CD14-positive monocyte (primary cell): ENCODE results near the gene SLIT1. TPM values are rescaled to one million over a fixed set of nuclear protein-coding genes. Genes with fewer than 3 reads are reported as not detected.

Experiments used
- DNase-seq, 3 donors: peaks; one replicate each; pipeline ENCODE4 v3.0.0-alpha.2; 2011 to 2022
- H2AFZ ChIP-seq: 2 replicates; pipeline ENCODE4 v1.6.0; 2012; ENCODE audit warnings: mild to moderate bottlenecking, low read depth, low read length, inconsistent platforms; ENCODE audit not compliant: insufficient read depth, poor library complexity, severe bottlenecking
- H3K27ac ChIP-seq, 2 donors: 1 replicate in 1 of 2; 2 replicates in 1 of 2; pipeline ENCODE4 v1.5.1; 2012 to 2013; ENCODE audit warnings: low read length in 2 of 2, control low read depth in 1 of 2, inconsistent platforms in 1 of 2, low read depth in 1 of 2, mild to moderate bottlenecking in 1 of 2
- H3K27me3 ChIP-seq, 2 donors: one replicate each; pipeline versions ENCODE4 v1.6.0 to v1.6.1; 2011 to 2013; ENCODE audit warnings: low read length in 2 of 2; ENCODE audit not compliant: control insufficient read depth in 2 of 2, insufficient read depth in 2 of 2
- H3K36me3 ChIP-seq, 2 donors: replicated peaks in 1 of 2; 1 replicate in 1 of 2; 2 replicates in 1 of 2; pipeline versions ENCODE4 v1.5.1 to v1.6.1; 2012 to 2013; ENCODE audit warnings: low read length in 2 of 2, control low read depth in 1 of 2, inconsistent platforms in 1 of 2, mild to moderate bottlenecking in 1 of 2; ENCODE audit not compliant: insufficient read depth in 2 of 2, control insufficient read depth in 1 of 2
- H3K4me1 ChIP-seq, 2 donors: 1 replicate in 1 of 2; 2 replicates in 1 of 2; pipeline versions ENCODE4 v1.5.1 to v1.6.1; 2012 to 2013; ENCODE audit warnings: low read length in 2 of 2, control low read depth in 1 of 2, inconsistent platforms in 1 of 2, mild to moderate bottlenecking in 1 of 2, moderate library complexity in 1 of 2; ENCODE audit not compliant: insufficient read depth in 2 of 2, control insufficient read depth in 1 of 2
- H3K4me2 ChIP-seq: replicated peaks from 2 replicates; pipeline ENCODE3; 2012; ENCODE audit warnings: low read length, moderate library complexity, mild to moderate bottlenecking; ENCODE audit not compliant: poor library complexity, severe bottlenecking; ENCODE audit errors: extremely low read depth
- H3K4me3 ChIP-seq, 3 experiments: fragments of 200-600 bp in 1 of 3; sonication (generic) in 1 of 3; replicated peaks in 1 of 3; 1 replicate in 2 of 3; 2 replicates in 1 of 3; pipeline ENCODE4 v1.5.1; 2011 to 2013; ENCODE audit warnings: low read length in 3 of 3, mild to moderate bottlenecking in 3 of 3, control low read depth in 2 of 3, low read depth in 2 of 3, inconsistent platforms in 1 of 3, moderate library complexity in 1 of 3
- H3K79me2 ChIP-seq: 2 replicates; pipeline ENCODE4 v1.6.0; 2012; ENCODE audit warnings: mild to moderate bottlenecking, control low read depth, inconsistent platforms, low read length, moderate library complexity; ENCODE audit not compliant: insufficient read depth
- H3K9ac ChIP-seq: 2 replicates; pipeline ENCODE4 v1.6.0; 2017; ENCODE audit warnings: low read length, mild to moderate bottlenecking; ENCODE audit not compliant: insufficient read depth, poor library complexity, severe bottlenecking
- H3K9me3 ChIP-seq, 2 donors: replicated peaks in 1 of 2; 1 replicate in 1 of 2; 2 replicates in 1 of 2; pipeline versions ENCODE4 v1.5.1 to v1.6.1; 2012 to 2013; ENCODE audit warnings: low read length in 2 of 2, control low read depth in 1 of 2; ENCODE audit not compliant: control insufficient read depth in 1 of 2, insufficient read depth in 1 of 2
- H4K20me1 ChIP-seq: 2 replicates; pipeline ENCODE4 v1.6.0; 2012; ENCODE audit warnings: mild to moderate bottlenecking, low read length, control low read depth, moderate library complexity; ENCODE audit not compliant: insufficient read depth
- H3K27ac Mint-ChIP-seq, 7 donors: one replicate each; pipeline ENCODE4 v1.8.0; 2020; ENCODE audit warnings: mild to moderate bottlenecking in 7 of 7, mixed read lengths in 7 of 7, moderate library complexity in 6 of 7, inconsistent platforms in 2 of 7
- H3K27me3 Mint-ChIP-seq, 3 donors: one replicate each; pipeline ENCODE4 v1.8.0; 2021 to 2022; ENCODE audit warnings: low read depth in 3 of 3, mild to moderate bottlenecking in 3 of 3, mixed read lengths in 3 of 3, moderate library complexity in 3 of 3, inconsistent platforms in 1 of 3
- H3K36me3 Mint-ChIP-seq, 2 donors: one replicate each; pipeline ENCODE4 v1.8.0; 2020; ENCODE audit warnings: mixed read lengths in 2 of 2, inconsistent platforms in 1 of 2, mild to moderate bottlenecking in 1 of 2
- H3K4me1 Mint-ChIP-seq: one replicate; pipeline ENCODE4 v1.8.0; 2020; ENCODE audit warnings: mild to moderate bottlenecking, mixed read lengths
- H3K4me3 Mint-ChIP-seq, 2 donors: one replicate each; pipeline ENCODE4 v1.8.0; 2020; ENCODE audit warnings: mild to moderate bottlenecking in 2 of 2, mixed read lengths in 2 of 2, moderate library complexity in 1 of 2
- H3K9me3 Mint-ChIP-seq, 7 donors: one replicate each; pipeline ENCODE4 v1.8.0; 2020 to 2022; ENCODE audit warnings: mixed read lengths in 7 of 7, mild to moderate bottlenecking in 6 of 7, moderate library complexity in 6 of 7, inconsistent platforms in 2 of 7
- WGBS: methylation state at CpG from one replicate; pipeline ENCODE4 v1.1.5; 2013; ENCODE audit warnings: missing lambda C conversion rate; ENCODE audit not compliant: insufficient coverage; 5-methylcytosine and 5-hydroxymethylcytosine counted together
- intact Hi-C, 2 donors: fragments of 100-400 bp; cut with micrococcal nuclease; formaldehyde crosslinking; loops; one replicate each; pipeline versions ENCODE4 v1.15.0 to v1.15.1; 2023
- polyA plus RNA-seq, 3 donors: library from polyadenylated mRNA; depleted of rRNA in 1 of 3; unstranded in 2 of 3; stranded (reverse) in 1 of 3; fragments of 300-500 nt in 2 of 3; fragments of >200 nt in 1 of 3; fragmentation: Illumina TruSeq in 2 of 3; gene quantifications; 1 replicate in 2 of 3; 2 replicates in 1 of 3; pipeline ENCODE4 v1.2.3, GENCODE V29; 2012 to 2021
- TF ChIP-seq, protein P1 (sequence below): fragments of 200-600 bp; IDR thresholded peaks from one replicate; pipeline ENCODE4 v1.8.0; 2022; ENCODE audit warnings: antibody characterized with exemption, mild to moderate bottlenecking

Gene SLIT1
- polyA plus RNA-seq, 3 donors: 0.05 to 0.81 (median 0.16) TPM

GRCh38 chr10:97074256-97075145 lies 111.3 kb downstream of the SLIT1 start:
- Histone ChIP-seq H3K27ac (no peak overlapping the region), H3K79me2 (no peaks in the 10 kb centered on the region), H4K20me1 (no peaks in the 10 kb centered on the region), H3K9me3 (peaks cover 7 to 8% of the 10 kb centered on the region in 2 donors), H3K4me3 (no peak overlapping the region), H3K4me2 (no peak overlapping the region), H3K4me1 (no peaks in the 10 kb centered on the region), H3K27me3 (no peaks in the 10 kb centered on the region), H2AFZ (no peak overlapping the region), H3K36me3 (no peaks in the 10 kb centered on the region), H3K9ac (no peak overlapping the region)
- 87% methylated on average over 7 of the region's 15 CpGs for WGBS
- Mint-ChIP-seq H3K27ac (no peak overlapping the region), H3K4me3 (no peak overlapping the region), H3K9me3 (peaks cover 6 to 12% (median 8%) of the 10 kb centered on the region in 7 donors), H3K36me3 (no peaks in the 10 kb centered on the region), H3K27me3 (peaks cover 7 to 17% (median 13%) of the 10 kb centered on the region in 3 donors), H3K4me1 (no peaks in the 10 kb centered on the region)
- TF ChIP-seq, protein P1, sequence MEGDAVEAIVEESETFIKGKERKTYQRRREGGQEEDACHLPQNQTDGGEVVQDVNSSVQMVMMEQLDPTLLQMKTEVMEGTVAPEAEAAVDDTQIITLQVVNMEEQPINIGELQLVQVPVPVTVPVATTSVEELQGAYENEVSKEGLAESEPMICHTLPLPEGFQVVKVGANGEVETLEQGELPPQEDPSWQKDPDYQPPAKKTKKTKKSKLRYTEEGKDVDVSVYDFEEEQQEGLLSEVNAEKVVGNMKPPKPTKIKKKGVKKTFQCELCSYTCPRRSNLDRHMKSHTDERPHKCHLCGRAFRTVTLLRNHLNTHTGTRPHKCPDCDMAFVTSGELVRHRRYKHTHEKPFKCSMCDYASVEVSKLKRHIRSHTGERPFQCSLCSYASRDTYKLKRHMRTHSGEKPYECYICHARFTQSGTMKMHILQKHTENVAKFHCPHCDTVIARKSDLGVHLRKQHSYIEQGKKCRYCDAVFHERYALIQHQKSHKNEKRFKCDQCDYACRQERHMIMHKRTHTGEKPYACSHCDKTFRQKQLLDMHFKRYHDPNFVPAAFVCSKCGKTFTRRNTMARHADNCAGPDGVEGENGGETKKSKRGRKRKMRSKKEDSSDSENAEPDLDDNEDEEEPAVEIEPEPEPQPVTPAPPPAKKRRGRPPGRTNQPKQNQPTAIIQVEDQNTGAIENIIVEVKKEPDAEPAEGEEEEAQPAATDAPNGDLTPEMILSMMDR: no peak
- intact Hi-C loops: loop anchor here (5.0 kb wide), 2 partner anchors 133 to 138 kb away; no protein-coding TSS in a partner anchor
- DNase-seq: no peak

- Histone ChIP-seq H3K9ac (no peak overlapping the region), H3K27me3 (no peaks in the 10 kb centered on the region), H3K4me1 (no peaks in the 10 kb centered on the region), H3K4me2 (no peak overlapping the region), H3K79me2 (no peaks in the 10 kb centered on the region), H3K27ac (no peak overlapping the region), H2AFZ (no peak overlapping the region), H4K20me1 (no peaks in the 10 kb centered on the region), H3K36me3 (no peaks in the 10 kb centered on the region), H3K9me3 (peaks cover 7 to 10% of the 10 kb centered on the region in 2 donors), H3K4me3 (no peak overlapping the region)
- intact Hi-C loops: loop anchor here (2.0 to 5.0 kb wide), 3 partner anchors 134 to 162 kb away; no protein-coding TSS in a partner anchor
- H3K27me3 Mint-ChIP-seq: peaks cover 7 to 15% (median 10%) of the 10 kb centered on the region in 3 donors
- H3K36me3 Mint-ChIP-seq: no peaks in the 10 kb centered on the region
- 59% methylated on average over 14 of the region's 21 CpGs for WGBS
- peaks cover 9 to 15% (median 11%) of the 10 kb centered on the region in 7 donors for H3K9me3 Mint-ChIP-seq
- H3K27ac Mint-ChIP-seq: no peak overlapping the region
- H3K4me3 Mint-ChIP-seq: no peak overlapping the region
- no peaks in the 10 kb centered on the region for H3K4me1 Mint-ChIP-seq
- DNase-seq: peak; percentile 42 to 56 (median 50)
- TF ChIP-seq, protein P1: peak; percentile 93
These were observed 112.7 kb downstream of the SLIT1 start for GRCh38 chr10:97072851-97073665.
